ENCODE results near the gene ALK. TPM values are rescaled to one million over a fixed set of nuclear protein-coding genes. Genes with fewer than 3 reads are reported as not detected.

ALK gene
- polyA plus RNA-seq, 2 donors, result 0.04 to 0.05 TPM

DNA sequence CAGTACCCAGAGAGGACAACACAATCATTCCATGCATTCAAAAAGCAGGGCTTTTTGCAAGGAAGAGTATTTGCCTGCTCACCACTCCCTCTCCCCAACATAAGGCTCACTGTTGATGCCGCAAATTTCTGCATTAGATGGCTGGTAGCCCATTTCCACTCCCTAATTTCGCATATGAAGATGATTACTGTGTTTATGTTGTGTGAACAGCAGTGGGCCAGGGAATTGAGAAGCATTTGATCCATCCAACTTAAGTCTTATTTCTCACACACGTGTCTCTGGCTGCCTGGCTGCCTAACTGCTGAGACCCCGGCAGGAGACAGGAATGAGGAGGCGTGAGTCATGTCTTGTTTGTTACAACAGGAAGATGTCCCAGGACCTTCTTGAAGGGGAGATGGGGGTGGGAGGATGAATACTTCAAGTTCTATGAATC, 294.1 kb downstream of the ALK start:
- Histone ChIP-seq H3K36me3 (ENCODE audit: control insufficient read depth in 2 of 2, insufficient read depth in 2 of 2, low read length in 1 of 2) (no peaks in the 10 kb centered on the region), H3K27ac (ENCODE audit: low read depth in 2 of 2, low read length in 1 of 2) (no peak overlapping the region), H3K27me3 (ENCODE audit: control insufficient read depth in 1 of 2, insufficient read depth in 2 of 2, low read length in 2 of 2) (no peaks in the 10 kb centered on the region), H3K4me1 (ENCODE audit: control insufficient read depth in 2 of 2, insufficient read depth in 2 of 2, low read length in 1 of 2) (no peaks in the 10 kb centered on the region), H3K4me3 (ENCODE audit: low read depth in 1 of 2, low read length in 2 of 2) (no peak overlapping the region), H3K9me3 (ENCODE audit: control insufficient read depth in 2 of 2, insufficient read depth in 1 of 2, low read depth in 1 of 2, low read length in 1 of 2) (no peaks in the 10 kb centered on the region)
- WGBS, 2 donors, result 50 to 57% methylated on average over 5 of the region's 5 CpGs

GRCh38 chr2:29620890-29621289, 300.5 kb downstream of the ALK start:
- no peak overlapping the region for H3K4me3 ChIP-seq (ENCODE audit: low read depth in 1 of 2, low read length in 2 of 2)
- H3K27me3 ChIP-seq (ENCODE audit: control insufficient read depth in 1 of 2, insufficient read depth in 2 of 2, low read length in 2 of 2), result no peaks in the 10 kb centered on the region
- no peaks in the 10 kb centered on the region for H3K9me3 ChIP-seq (ENCODE audit: control insufficient read depth in 2 of 2, insufficient read depth in 1 of 2, low read depth in 1 of 2, low read length in 1 of 2)
- H3K4me1 ChIP-seq (ENCODE audit: control insufficient read depth in 2 of 2, insufficient read depth in 2 of 2, low read length in 1 of 2), result no peaks in the 10 kb centered on the region
- WGBS, 2 donors, result 55 to 68% methylated on average over 1 of the region's 1 CpG
- no peak overlapping the region for H3K27ac ChIP-seq (ENCODE audit: low read depth in 2 of 2, low read length in 1 of 2)
- H3K36me3 ChIP-seq (ENCODE audit: control insufficient read depth in 2 of 2, insufficient read depth in 2 of 2, low read length in 1 of 2), result no peaks in the 10 kb centered on the region

DNA sequence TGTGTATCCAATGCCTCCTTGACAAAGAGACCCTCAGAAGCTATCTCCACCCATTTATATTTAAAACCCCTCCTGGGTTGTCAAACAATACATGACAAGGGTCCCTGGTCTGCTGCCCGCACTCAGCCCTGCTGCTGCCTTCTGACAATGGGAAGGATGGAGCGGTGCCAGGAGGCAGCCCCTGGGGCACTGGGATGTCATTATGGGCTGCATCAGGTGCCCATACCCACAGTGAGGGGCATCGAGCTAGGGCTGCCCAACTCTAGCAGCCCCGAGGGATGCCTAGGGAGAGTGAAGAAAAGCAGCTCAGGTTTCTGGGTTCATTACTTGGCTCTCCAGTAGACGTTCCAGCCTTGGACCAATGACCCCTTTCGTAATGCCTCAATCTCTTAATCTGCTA, 301.7 kb downstream of the ALK start:
- WGBS, 2 donors, result 90 to 91% methylated on average over 6 of the region's 6 CpGs
- H3K27ac ChIP-seq (ENCODE audit: low read depth in 2 of 2, low read length in 1 of 2), result no peak overlapping the region
- no peaks in the 10 kb centered on the region for H3K27me3 ChIP-seq (ENCODE audit: control insufficient read depth in 1 of 2, insufficient read depth in 2 of 2, low read length in 2 of 2)
- no peaks in the 10 kb centered on the region for H3K36me3 ChIP-seq (ENCODE audit: control insufficient read depth in 2 of 2, insufficient read depth in 2 of 2, low read length in 1 of 2)
- H3K4me1 ChIP-seq (ENCODE audit: control insufficient read depth in 2 of 2, insufficient read depth in 2 of 2, low read length in 1 of 2), result no peaks in the 10 kb centered on the region
- H3K4me3 ChIP-seq (ENCODE audit: low read depth in 1 of 2, low read length in 2 of 2), result no peak overlapping the region
- H3K9me3 ChIP-seq (ENCODE audit: control insufficient read depth in 2 of 2, insufficient read depth in 1 of 2, low read depth in 1 of 2, low read length in 1 of 2), result no peaks in the 10 kb centered on the region

- Histone ChIP-seq H3K9me3 (ENCODE audit: control insufficient read depth in 2 of 2, insufficient read depth in 1 of 2, low read depth in 1 of 2, low read length in 1 of 2) (no peaks in the 10 kb centered on the region), H3K36me3 (ENCODE audit: control insufficient read depth in 2 of 2, insufficient read depth in 2 of 2, low read length in 1 of 2) (no peaks in the 10 kb centered on the region), H3K27ac (ENCODE audit: low read depth in 2 of 2, low read length in 1 of 2) (no peak overlapping the region), H3K27me3 (ENCODE audit: control insufficient read depth in 1 of 2, insufficient read depth in 2 of 2, low read length in 2 of 2) (no peaks in the 10 kb centered on the region), H3K4me3 (ENCODE audit: low read depth in 1 of 2, low read length in 2 of 2) (no peak overlapping the region), H3K4me1 (ENCODE audit: control insufficient read depth in 2 of 2, insufficient read depth in 2 of 2, low read length in 1 of 2) (no peaks in the 10 kb centered on the region)
- 67 to 82% methylated on average over 2 of the region's 2 CpGs for WGBS, 2 donors
Observed at GRCh38 chr2:29618024-29618423, 303.4 kb downstream of the ALK start.

DNA sequence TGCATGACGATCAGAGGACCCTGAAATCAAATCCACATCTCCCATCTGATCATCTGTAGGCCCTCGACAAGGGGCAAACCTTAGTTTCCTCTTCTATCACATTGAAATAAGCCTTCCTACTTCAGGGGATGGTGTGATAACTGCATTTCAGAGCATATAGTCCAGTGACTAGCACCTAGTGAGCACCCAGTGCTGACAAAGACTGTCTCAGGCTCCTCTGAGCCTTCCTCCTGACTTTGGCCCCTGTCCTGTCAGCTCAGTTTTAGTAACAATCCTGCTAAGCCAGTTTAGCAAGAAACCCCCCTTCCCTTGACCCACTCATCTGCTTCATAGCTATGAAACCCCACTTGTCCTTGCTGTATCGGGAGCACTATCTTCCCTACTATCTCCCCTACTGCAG, 304.0 kb downstream of the ALK start:
- no peaks in the 10 kb centered on the region for H3K36me3 ChIP-seq (ENCODE audit: control insufficient read depth in 2 of 2, insufficient read depth in 2 of 2, low read length in 1 of 2)
- no peak overlapping the region for H3K27ac ChIP-seq (ENCODE audit: low read depth in 2 of 2, low read length in 1 of 2)
- H3K9me3 ChIP-seq (ENCODE audit: control insufficient read depth in 2 of 2, insufficient read depth in 1 of 2, low read depth in 1 of 2, low read length in 1 of 2), result no peaks in the 10 kb centered on the region
- H3K4me3 ChIP-seq (ENCODE audit: low read depth in 1 of 2, low read length in 2 of 2), result no peak overlapping the region
- WGBS, 2 donors, result 83% methylated on average over 3 of the region's 3 CpGs
- H3K27me3 ChIP-seq (ENCODE audit: control insufficient read depth in 1 of 2, insufficient read depth in 2 of 2, low read length in 2 of 2), result no peaks in the 10 kb centered on the region
- H3K4me1 ChIP-seq (ENCODE audit: control insufficient read depth in 2 of 2, insufficient read depth in 2 of 2, low read length in 1 of 2), result no peaks in the 10 kb centered on the region

DNA sequence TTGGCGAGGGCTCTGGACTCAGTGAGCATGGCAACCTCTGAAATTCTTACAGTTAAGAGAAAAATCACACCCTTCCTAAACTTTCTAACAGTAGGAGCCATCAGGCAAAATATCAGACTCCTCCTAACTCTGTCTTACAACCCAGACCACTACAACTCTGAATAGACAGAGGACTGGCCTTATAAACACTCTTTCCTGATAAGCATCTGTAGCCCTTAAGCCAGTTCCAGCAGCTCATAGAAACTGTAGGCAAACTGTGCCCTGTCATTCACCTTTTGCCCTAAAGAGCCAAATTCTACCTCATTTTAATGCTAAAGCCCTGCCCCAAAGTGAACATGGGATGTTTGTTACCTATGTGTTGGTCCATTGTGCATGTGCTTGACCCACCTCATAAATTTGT, 304.8 kb downstream of the ALK start:
- no peaks in the 10 kb centered on the region for H3K4me1 ChIP-seq (ENCODE audit: control insufficient read depth in 2 of 2, insufficient read depth in 2 of 2, low read length in 1 of 2)
- no peak overlapping the region for H3K27ac ChIP-seq (ENCODE audit: low read depth in 2 of 2, low read length in 1 of 2)
- H3K27me3 ChIP-seq (ENCODE audit: control insufficient read depth in 1 of 2, insufficient read depth in 2 of 2, low read length in 2 of 2), result no peaks in the 10 kb centered on the region
- no peaks in the 10 kb centered on the region for H3K9me3 ChIP-seq (ENCODE audit: control insufficient read depth in 2 of 2, insufficient read depth in 1 of 2, low read depth in 1 of 2, low read length in 1 of 2)
- WGBS, 2 donors, result 48% methylated on average over 1 of the region's 1 CpG
- no peaks in the 10 kb centered on the region for H3K36me3 ChIP-seq (ENCODE audit: control insufficient read depth in 2 of 2, insufficient read depth in 2 of 2, low read length in 1 of 2)
- no peak overlapping the region for H3K4me3 ChIP-seq (ENCODE audit: low read depth in 1 of 2, low read length in 2 of 2)

DNA sequence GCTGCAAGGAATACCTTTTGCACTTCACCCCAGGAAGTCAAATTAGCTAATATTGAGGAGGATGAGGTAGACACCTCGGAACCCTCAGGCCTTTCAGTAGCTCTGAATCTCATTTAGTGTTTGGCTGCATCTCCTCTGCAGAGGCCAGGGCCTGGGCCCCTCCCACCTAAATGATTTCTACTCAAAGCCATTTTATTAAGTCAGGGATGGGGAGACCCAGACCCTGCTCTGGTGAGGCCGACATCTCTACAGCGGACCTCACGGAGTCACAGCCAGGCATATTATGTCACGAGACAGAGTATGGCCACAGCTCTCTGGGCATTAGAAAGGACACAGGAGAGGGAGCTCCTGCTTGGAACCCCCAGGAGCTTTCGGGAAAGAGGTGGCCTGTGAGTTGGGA, 305.5 kb downstream of the ALK start:
- WGBS, 2 donors, result 80 to 82% methylated on average over 6 of the region's 6 CpGs
- Histone ChIP-seq H3K4me1 (ENCODE audit: control insufficient read depth in 2 of 2, insufficient read depth in 2 of 2, low read length in 1 of 2) (no peaks in the 10 kb centered on the region), H3K27me3 (ENCODE audit: control insufficient read depth in 1 of 2, insufficient read depth in 2 of 2, low read length in 2 of 2) (no peaks in the 10 kb centered on the region), H3K4me3 (ENCODE audit: low read depth in 1 of 2, low read length in 2 of 2) (no peak overlapping the region), H3K36me3 (ENCODE audit: control insufficient read depth in 2 of 2, insufficient read depth in 2 of 2, low read length in 1 of 2) (no peaks in the 10 kb centered on the region), H3K9me3 (ENCODE audit: control insufficient read depth in 2 of 2, insufficient read depth in 1 of 2, low read depth in 1 of 2, low read length in 1 of 2) (no peaks in the 10 kb centered on the region), H3K27ac (ENCODE audit: low read depth in 2 of 2, low read length in 1 of 2) (no peak overlapping the region)

DNA sequence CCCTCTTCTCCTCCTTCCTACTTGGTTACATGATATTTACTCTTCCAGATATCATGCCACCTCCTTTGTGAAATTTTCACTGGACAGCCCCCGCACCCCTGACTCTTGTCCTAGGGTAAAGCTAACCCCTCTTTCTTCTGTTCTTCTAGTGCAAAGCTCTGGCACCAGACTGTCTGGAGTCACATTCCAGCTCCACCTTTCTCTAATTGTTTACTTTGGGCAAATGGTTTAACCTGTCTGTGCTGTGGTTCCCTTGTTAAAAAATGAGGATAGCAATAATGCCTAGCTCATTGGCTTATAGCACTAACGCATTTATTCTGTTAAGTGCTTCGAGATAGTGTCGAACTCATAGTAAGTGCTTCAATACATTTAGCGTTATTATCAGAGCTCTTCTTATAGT, 306.2 kb downstream of the ALK start:
- 64 to 76% methylated on average over 5 of the region's 5 CpGs for WGBS, 2 donors
- Histone ChIP-seq H3K27me3 (ENCODE audit: control insufficient read depth in 1 of 2, insufficient read depth in 2 of 2, low read length in 2 of 2) (no peaks in the 10 kb centered on the region), H3K9me3 (ENCODE audit: control insufficient read depth in 2 of 2, insufficient read depth in 1 of 2, low read depth in 1 of 2, low read length in 1 of 2) (no peaks in the 10 kb centered on the region), H3K4me1 (ENCODE audit: control insufficient read depth in 2 of 2, insufficient read depth in 2 of 2, low read length in 1 of 2) (no peaks in the 10 kb centered on the region), H3K27ac (ENCODE audit: low read depth in 2 of 2, low read length in 1 of 2) (no peak overlapping the region), H3K36me3 (ENCODE audit: control insufficient read depth in 2 of 2, insufficient read depth in 2 of 2, low read length in 1 of 2) (no peaks in the 10 kb centered on the region), H3K4me3 (ENCODE audit: low read depth in 1 of 2, low read length in 2 of 2) (no peak overlapping the region)

- Histone ChIP-seq H3K9me3 (ENCODE audit: control insufficient read depth in 2 of 2, insufficient read depth in 1 of 2, low read depth in 1 of 2, low read length in 1 of 2) (no peaks in the 10 kb centered on the region), H3K4me1 (ENCODE audit: control insufficient read depth in 2 of 2, insufficient read depth in 2 of 2, low read length in 1 of 2) (no peaks in the 10 kb centered on the region), H3K27ac (ENCODE audit: low read depth in 2 of 2, low read length in 1 of 2) (no peak overlapping the region), H3K4me3 (ENCODE audit: low read depth in 1 of 2, low read length in 2 of 2) (no peak overlapping the region), H3K27me3 (ENCODE audit: control insufficient read depth in 1 of 2, insufficient read depth in 2 of 2, low read length in 2 of 2) (no peaks in the 10 kb centered on the region), H3K36me3 (ENCODE audit: control insufficient read depth in 2 of 2, insufficient read depth in 2 of 2, low read length in 1 of 2) (no peaks in the 10 kb centered on the region)
- 80 to 90% methylated on average over 6 of the region's 6 CpGs for WGBS, 2 donors
Observed at GRCh38 chr2:29614295-29614830, 307.0 kb downstream of the ALK start.

DNA sequence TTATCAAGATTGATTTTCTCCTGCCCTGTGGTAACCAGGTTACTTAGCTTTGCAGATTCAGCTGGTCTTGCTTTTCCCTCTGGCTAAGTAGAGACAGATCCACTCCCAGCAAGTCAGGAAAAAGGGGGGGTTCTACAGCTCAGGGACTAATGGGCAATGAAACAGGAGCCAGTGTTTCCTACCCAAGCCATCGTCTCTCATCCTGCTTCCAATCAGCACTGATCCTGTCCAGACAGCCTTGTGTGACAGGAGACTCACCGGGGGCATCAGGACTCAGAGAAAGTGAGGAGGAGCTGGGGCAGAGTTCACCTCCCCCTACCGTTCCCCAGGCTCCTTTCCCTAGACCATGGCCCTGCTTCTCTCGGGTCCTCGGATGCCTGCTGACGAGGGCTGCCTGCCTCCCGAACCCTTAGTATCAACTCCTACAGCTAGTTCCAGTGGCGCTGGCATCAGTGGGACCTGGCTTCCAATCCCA, 307.6 kb downstream of the ALK start:
- H3K4me3 ChIP-seq (ENCODE audit: low read depth in 1 of 2, low read length in 2 of 2), result no peak overlapping the region
- 77 to 87% methylated on average over 8 of the region's 8 CpGs for WGBS, 2 donors
- H3K27ac ChIP-seq (ENCODE audit: low read depth in 2 of 2, low read length in 1 of 2), result no peak overlapping the region
- no peaks in the 10 kb centered on the region for H3K9me3 ChIP-seq (ENCODE audit: control insufficient read depth in 2 of 2, insufficient read depth in 1 of 2, low read depth in 1 of 2, low read length in 1 of 2)
- no peaks in the 10 kb centered on the region for H3K27me3 ChIP-seq (ENCODE audit: control insufficient read depth in 1 of 2, insufficient read depth in 2 of 2, low read length in 2 of 2)
- H3K36me3 ChIP-seq (ENCODE audit: control insufficient read depth in 2 of 2, insufficient read depth in 2 of 2, low read length in 1 of 2), result no peaks in the 10 kb centered on the region
- no peaks in the 10 kb centered on the region for H3K4me1 ChIP-seq (ENCODE audit: control insufficient read depth in 2 of 2, insufficient read depth in 2 of 2, low read length in 1 of 2)

All from esophagus (tissue), 2 donors.